MCF 10A (cell line): ENCODE measurements around the gene BRICD5. TPM values are rescaled to one million over a fixed set of nuclear protein-coding genes. Genes with fewer than 3 reads are reported as not detected.

Experiments used
- BruUV-seq: library from RNA; stranded (reverse); fragments of 400-500 nt; replicated peaks from 2 replicates; lab custom pipeline; 2021; lab: Mats Ljungman, UMichigan
- CTCF ChIA-PET: fragments of 300-600 bp; sonication (Branson Sonifier 250); formaldehyde crosslinking; extraction: SDS; loops from one replicate; lab custom pipeline; 2021; ENCODE audit warnings: antibody characterized with exemption, inconsistent platforms; lab: Yijun Ruan, JAX
- POLR2A ChIA-PET: fragments of 300-600, 350-650 bp; sonication (Branson Sonifier 250); formaldehyde crosslinking; extraction: SDS; loops from one replicate; lab custom pipeline; 2020; ENCODE audit warnings: antibody characterized with exemption, inconsistent platforms; lab: Yijun Ruan, JAX
- DNase-seq: peaks from one replicate; pipeline ENCODE4 v3.0.0-alpha.2; 2018; ENCODE audit not compliant: unreplicated experiment
- H3K27ac Mint-ChIP-seq: one replicate; pipeline ENCODE4 v1.8.0; 2022; ENCODE audit warnings: mild to moderate bottlenecking, low read depth, mixed read lengths; ENCODE audit not compliant: unreplicated experiment
- H3K27me3 Mint-ChIP-seq: one replicate; pipeline ENCODE4 v1.8.0; 2022; ENCODE audit warnings: mixed read lengths; ENCODE audit not compliant: insufficient read depth, unreplicated experiment
- H3K36me3 Mint-ChIP-seq: one replicate; pipeline ENCODE4 v1.8.0; 2022; ENCODE audit warnings: mild to moderate bottlenecking, moderate library complexity, mixed read lengths; ENCODE audit not compliant: insufficient read depth, unreplicated experiment
- H3K4me1 Mint-ChIP-seq: one replicate; pipeline ENCODE4 v1.8.0; 2022; ENCODE audit warnings: mixed read lengths; ENCODE audit not compliant: insufficient read depth, unreplicated experiment
- H3K4me3 Mint-ChIP-seq: one replicate; pipeline ENCODE4 v1.8.0; 2022; ENCODE audit warnings: mild to moderate bottlenecking, moderate library complexity, mixed read lengths; ENCODE audit not compliant: unreplicated experiment
- H3K9me3 Mint-ChIP-seq: one replicate; pipeline ENCODE4 v1.8.0; 2022; ENCODE audit warnings: mixed read lengths; ENCODE audit not compliant: unreplicated experiment
- intact Hi-C: fragments of 100-400 bp; cut with micrococcal nuclease; formaldehyde crosslinking; loops from 2 replicates; pipeline ENCODE4 v1.14.1; 2022
- total RNA-seq: library from RNA; stranded (reverse); gene quantifications from 2 replicates; pipeline ENCODE4 v1.2.3, GENCODE V29; 2022
- TF ChIP-seq, protein P1 (sequence below): fragments of 200-600 bp; IDR thresholded peaks from one replicate; pipeline ENCODE4 v1.8.0; 2022; ENCODE audit warnings: antibody characterized with exemption, mild to moderate bottlenecking; ENCODE audit not compliant: unreplicated experiment

BRICD5 gene
- total RNA-seq, 1 experiment from 2014 or later: 4.6 TPM

GRCh38 chr16:2228161-2228824 lies 17.6 kb upstream of the BRICD5 start:
- intact Hi-C loops: no loop called here
- H3K4me1 Mint-ChIP-seq: peaks cover 4% of the 10 kb centered on the region
- H3K9me3 Mint-ChIP-seq: no peaks in the 10 kb centered on the region
- no peaks in the 10 kb centered on the region for H3K27me3 Mint-ChIP-seq
- TF ChIP-seq, protein P1, sequence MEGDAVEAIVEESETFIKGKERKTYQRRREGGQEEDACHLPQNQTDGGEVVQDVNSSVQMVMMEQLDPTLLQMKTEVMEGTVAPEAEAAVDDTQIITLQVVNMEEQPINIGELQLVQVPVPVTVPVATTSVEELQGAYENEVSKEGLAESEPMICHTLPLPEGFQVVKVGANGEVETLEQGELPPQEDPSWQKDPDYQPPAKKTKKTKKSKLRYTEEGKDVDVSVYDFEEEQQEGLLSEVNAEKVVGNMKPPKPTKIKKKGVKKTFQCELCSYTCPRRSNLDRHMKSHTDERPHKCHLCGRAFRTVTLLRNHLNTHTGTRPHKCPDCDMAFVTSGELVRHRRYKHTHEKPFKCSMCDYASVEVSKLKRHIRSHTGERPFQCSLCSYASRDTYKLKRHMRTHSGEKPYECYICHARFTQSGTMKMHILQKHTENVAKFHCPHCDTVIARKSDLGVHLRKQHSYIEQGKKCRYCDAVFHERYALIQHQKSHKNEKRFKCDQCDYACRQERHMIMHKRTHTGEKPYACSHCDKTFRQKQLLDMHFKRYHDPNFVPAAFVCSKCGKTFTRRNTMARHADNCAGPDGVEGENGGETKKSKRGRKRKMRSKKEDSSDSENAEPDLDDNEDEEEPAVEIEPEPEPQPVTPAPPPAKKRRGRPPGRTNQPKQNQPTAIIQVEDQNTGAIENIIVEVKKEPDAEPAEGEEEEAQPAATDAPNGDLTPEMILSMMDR: no peak
- no peak overlapping the region for H3K27ac Mint-ChIP-seq
- H3K4me3 Mint-ChIP-seq: no peak overlapping the region
- no peak for DNase-seq
- ChIA-PET CTCF (interaction anchor here (1.1 kb wide), 1 partner anchor 23 kb away, joined by 4 read pairs; the partner anchor contains the start of gene ECI1), POLR2A (no interaction called here)
- no TSS peak for BruUV-seq
- H3K36me3 Mint-ChIP-seq: peaks cover 31% of the 10 kb centered on the region

- no TSS peak for BruUV-seq
- H3K27ac Mint-ChIP-seq: no peak overlapping the region
- POLR2A ChIA-PET: interaction anchor here (1.0 to 4.5 kb wide), 7 partner anchors 8 to 456 kb away, joined by 3 to 21 read pairs (median 4); partner anchors contain the start of genes ECI1, KCTD5, PGP and TRAF7
Measured at GRCh38 chr16:2226918-2227317, 16.3 kb upstream of the BRICD5 start.

GRCh38 chr16:2226245-2226793 lies 15.7 kb upstream of the BRICD5 start:
- CTCF ChIA-PET: interaction anchor here (0.6 to 0.9 kb wide), 2 partner anchors 10 to 31 kb away, joined by 3 to 7 read pairs; no protein-coding TSS in a partner anchor
- TF ChIP-seq, protein P1: no peak
- Mint-ChIP-seq H3K27me3 (no peaks in the 10 kb centered on the region), H3K4me3 (peak overlapping the region; percentile 35), H3K9me3 (no peaks in the 10 kb centered on the region), H3K4me1 (peaks cover 4% of the 10 kb centered on the region), H3K27ac (peak overlapping the region; percentile 46), H3K36me3 (peaks cover 17% of the 10 kb centered on the region)
- POLR2A ChIA-PET: interaction anchor here (0.8 to 4.5 kb wide), 8 partner anchors 9 to 456 kb away, joined by 3 to 21 read pairs (median 4); partner anchors contain the start of genes ECI1, KCTD5, PGP and TRAF7
- no TSS peak for BruUV-seq
- DNase-seq: no peak
- intact Hi-C loops: no loop called here

More at GRCh38 chr16:2226918-2227317, 16.3 kb upstream of the BRICD5 start:
- Mint-ChIP-seq H3K4me1 (peaks cover 4% of the 10 kb centered on the region), H3K9me3 (no peaks in the 10 kb centered on the region), H3K27me3 (no peaks in the 10 kb centered on the region), H3K4me3 (no peak overlapping the region), H3K36me3 (peaks cover 21% of the 10 kb centered on the region)
- CTCF ChIA-PET: interaction anchor here (0.6 kb wide), 1 partner anchor 11 kb away, joined by 3 read pairs; no protein-coding TSS in a partner anchor
- intact Hi-C loops: no loop called here
- TF ChIP-seq, protein P1: no peak
- DNase-seq: no peak

DNA sequence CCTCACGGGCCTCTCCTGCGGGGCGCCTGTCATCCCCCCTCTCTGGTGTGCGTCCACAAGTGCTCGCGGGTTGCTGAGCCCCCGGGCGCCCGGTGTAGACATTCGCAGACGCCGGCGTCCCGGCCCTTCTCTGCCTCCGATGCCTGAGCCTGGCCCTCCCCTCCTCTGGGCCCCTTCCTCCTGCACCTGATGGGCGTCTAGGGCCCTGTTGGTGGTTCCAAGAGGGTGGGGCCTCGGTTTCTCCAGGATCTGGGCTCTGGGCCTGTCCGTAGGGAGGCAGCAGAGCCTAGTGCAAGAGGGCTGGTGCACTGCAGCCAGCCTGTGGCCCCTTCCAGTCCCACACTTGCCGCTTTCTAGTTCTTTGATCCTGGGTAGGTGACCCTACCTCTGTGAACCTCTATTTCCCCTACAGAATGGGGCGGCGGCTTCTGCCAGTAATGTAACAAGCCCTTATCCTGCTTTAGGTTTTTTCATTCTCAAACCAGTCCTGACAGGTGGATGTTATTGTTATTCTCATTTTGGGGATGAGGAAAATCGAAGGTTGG lies 13.4 kb upstream of the BRICD5 start:
- Mint-ChIP-seq H3K4me1 (peaks cover 4% of the 10 kb centered on the region), H3K9me3 (no peaks in the 10 kb centered on the region), H3K27ac (peak overlapping the region; percentile 85), H3K4me3 (peak overlapping the region; percentile 78), H3K36me3 (peaks cover 10% of the 10 kb centered on the region), H3K27me3 (no peaks in the 10 kb centered on the region)
- intact Hi-C loops: loop anchor here (1.0 to 2.0 kb wide), 3 partner anchors 9 to 63 kb away; partner anchors contain the start of gene ECI1
- ChIA-PET CTCF (no interaction called here), POLR2A (interaction anchor here (1.1 to 4.5 kb wide), 3 partner anchors 27 to 68 kb away, joined by 4 to 21 read pairs (median 10); partner anchors contain the start of genes ECI1 and TRAF7)
- peak; percentile 62 for DNase-seq
- TSS peak; percentile 54 for BruUV-seq
- TF ChIP-seq, protein P1: peak; percentile 19
